ENCODE measurements around the gene CPOX. TPM values are rescaled to one million over a fixed set of nuclear protein-coding genes. Genes with fewer than 3 reads are reported as not detected.
"Not testable (repeated sequence)": the region's sequence is repeated elsewhere in the genome, so short reads cannot be mapped to it uniquely, and the experiment has no call there.

The CPOX gene
- total RNA-seq: 12.1 TPM
- long read RNA-seq, transcript CPOX-201 (7 exons, 2,821 nt): major isoform, 50 of 54 reads
- long read RNA-seq, partial matches to known transcripts: 1 of 54 reads
- long read RNA-seq, other reads (novel, unspliced or antisense): 3 of 54 reads

- DNase-seq: peak; percentile 94
- intact Hi-C loops (cut with micrococcal nuclease): no loop called here
Measured at GRCh38 chr3:98593046-98593936, at the start of gene CPOX. Gene CPOX, minus strand, starts transcription at chr3:98593611. Its CDS starts 107 bp downstream, at chr3:98593504.

GRCh38 chr3:98642769-98643168 is 49.4 kb upstream of the CPOX start:
- ATAC-seq; DNase-seq; intact Hi-C loops (cut with micrococcal nuclease): not testable (repeated sequence)

More at GRCh38 chr3:98593046-98593936, at the start of gene CPOX:
- ATAC-seq: peak; percentile 99

GRCh38 chr3:98641756-98642155 is 48.3 kb upstream of the CPOX start:
- intact Hi-C loops (cut with micrococcal nuclease): not testable (repeated sequence)

GRCh38 chr3:98638515-98638914 is 45.1 kb upstream of the CPOX start:
- ATAC-seq; intact Hi-C loops (cut with micrococcal nuclease); DNase-seq: not testable (repeated sequence)

More at GRCh38 chr3:98641756-98642155, 48.3 kb upstream of the CPOX start:
- DNase-seq, ATAC-seq: not testable (repeated sequence)

GRCh38 chr3:98630416-98630815 is 37.0 kb upstream of the CPOX start:
- DNase-seq (no peak), ATAC-seq (no peak)
- intact Hi-C loops (cut with micrococcal nuclease): no loop called here

- ATAC-seq (no peak), DNase-seq (no peak)
- intact Hi-C loops (cut with micrococcal nuclease): no loop called here
Measured at GRCh38 chr3:98628317-98628716, 34.9 kb upstream of the CPOX start.

- ATAC-seq (no peak), DNase-seq (no peak)
- intact Hi-C loops (cut with micrococcal nuclease): no loop called here
Measured at GRCh38 chr3:98626151-98626550, 32.7 kb upstream of the CPOX start.

- intact Hi-C loops (cut with micrococcal nuclease): no loop called here
- ATAC-seq (no peak), DNase-seq (no peak)
Measured at GRCh38 chr3:98623572-98624280, 30.3 kb upstream of the CPOX start.

- DNase-seq: no peak
- no peak for ATAC-seq
- intact Hi-C loops (cut with micrococcal nuclease): no loop called here
Measured at GRCh38 chr3:98617841-98618240, 24.4 kb upstream of the CPOX start.

GRCh38 chr3:98613616-98614015 is 20.2 kb upstream of the CPOX start:
- intact Hi-C loops (cut with micrococcal nuclease): no loop called here
- DNase-seq (no peak), ATAC-seq (no peak)

GRCh38 chr3:98612996-98613517 is 19.6 kb upstream of the CPOX start:
- DNase-seq: peak; percentile 30
- ATAC-seq: peak; percentile 65
- intact Hi-C loops (cut with micrococcal nuclease): no loop called here

GRCh38 chr3:98612587-98612986 is 19.2 kb upstream of the CPOX start:
- intact Hi-C loops (cut with micrococcal nuclease): no loop called here
- ATAC-seq (no peak), DNase-seq (peak; percentile 28)

- DNase-seq (no peak), ATAC-seq (no peak)
- intact Hi-C loops (cut with micrococcal nuclease): loop anchor here (5.0 kb wide), 1 partner anchor 384 kb away; no protein-coding TSS in a partner anchor
Measured at GRCh38 chr3:98608029-98608428, 14.6 kb upstream of the CPOX start.

GRCh38 chr3:98603580-98603979 is 10.2 kb upstream of the CPOX start:
- DNase-seq: no peak

GRCh38 chr3:98602078-98602678 is 8.8 kb upstream of the CPOX start:
- DNase-seq (no peak), ATAC-seq (peak; percentile 80)
- intact Hi-C loops (cut with micrococcal nuclease): loop anchor here (2.0 kb wide), 1 partner anchor 211 kb away; no protein-coding TSS in a partner anchor

More at GRCh38 chr3:98603580-98603979, 10.2 kb upstream of the CPOX start:
- intact Hi-C loops (cut with micrococcal nuclease): loop anchor here (2.0 kb wide), 1 partner anchor 209 kb away; no protein-coding TSS in a partner anchor
- no peak for ATAC-seq

- intact Hi-C loops (cut with micrococcal nuclease): no loop called here
- no peak for ATAC-seq
- DNase-seq: no peak
Measured at GRCh38 chr3:98601180-98601579, 7.8 kb upstream of the CPOX start.

GRCh38 chr3:98600412-98601095 is 7.1 kb upstream of the CPOX start:
- intact Hi-C loops (cut with micrococcal nuclease): no loop called here
- no peak for DNase-seq
- no peak for ATAC-seq

GRCh38 chr3:98599647-98600411 is 6.4 kb upstream of the CPOX start:
- intact Hi-C loops (cut with micrococcal nuclease): no loop called here
- DNase-seq (no peak), ATAC-seq (no peak)
